GM21526 (cell line): Measurements from ENCODE around the gene RAB5B.

Experiments used
- ATAC-seq: cut with Tn5 transposase; IDR thresholded peaks from one replicate; pipeline ENCODE4 v1.9.1; 2021; ENCODE audit warnings: moderate library complexity; ENCODE audit not compliant: unreplicated experiment, low FRiP score

RAB5B gene

DNA sequence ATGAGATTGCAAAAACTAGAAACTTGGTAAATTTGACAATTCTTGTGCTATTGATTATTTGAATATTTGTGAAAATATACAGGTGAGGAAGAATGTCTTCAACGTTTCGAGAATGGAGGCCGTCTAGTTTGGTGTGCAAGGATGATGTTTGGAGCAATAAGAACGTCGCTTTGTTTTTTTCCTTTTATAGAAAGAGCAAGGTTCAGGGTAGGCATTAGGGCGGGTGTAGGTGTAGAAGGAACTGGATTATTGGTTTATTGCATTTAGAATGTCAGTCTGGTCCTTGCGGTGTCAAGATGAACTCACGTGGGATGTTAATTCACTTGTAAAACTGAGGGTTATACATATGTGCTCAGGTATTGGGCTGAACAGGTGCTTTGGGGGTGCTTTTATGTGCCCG lies 69.0 kb downstream of the RAB5B start:
- ATAC-seq = no peak
